GM18858 (cell line): Measurements from ENCODE around the gene PNPO.

Experiments used
- ATAC-seq: cut with Tn5 transposase; IDR thresholded peaks from one replicate; pipeline ENCODE4 v1.9.1; 2021; ENCODE audit not compliant: unreplicated experiment

Gene PNPO

DNA sequence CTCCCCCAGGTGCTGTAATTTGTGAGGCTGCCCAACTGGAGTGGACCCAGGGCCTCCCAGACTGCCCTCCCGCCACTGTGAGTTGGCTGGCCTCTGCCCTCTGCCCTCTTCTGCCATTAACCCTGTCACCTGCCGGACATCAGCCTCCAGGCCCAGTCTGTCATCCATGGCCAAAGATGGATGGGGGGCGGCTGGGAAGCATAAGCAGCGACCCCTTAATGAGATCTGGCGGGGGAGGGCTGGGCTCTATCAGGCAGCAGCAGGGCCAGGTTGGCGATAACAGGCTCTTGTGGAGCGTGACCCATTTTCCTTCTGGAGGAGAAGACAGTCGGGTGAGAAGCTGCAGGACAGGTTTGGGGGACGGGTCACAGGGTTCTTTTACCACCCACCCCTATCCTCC lies 54.8 kb downstream of the PNPO start:
- ATAC-seq, result no peak

DNA sequence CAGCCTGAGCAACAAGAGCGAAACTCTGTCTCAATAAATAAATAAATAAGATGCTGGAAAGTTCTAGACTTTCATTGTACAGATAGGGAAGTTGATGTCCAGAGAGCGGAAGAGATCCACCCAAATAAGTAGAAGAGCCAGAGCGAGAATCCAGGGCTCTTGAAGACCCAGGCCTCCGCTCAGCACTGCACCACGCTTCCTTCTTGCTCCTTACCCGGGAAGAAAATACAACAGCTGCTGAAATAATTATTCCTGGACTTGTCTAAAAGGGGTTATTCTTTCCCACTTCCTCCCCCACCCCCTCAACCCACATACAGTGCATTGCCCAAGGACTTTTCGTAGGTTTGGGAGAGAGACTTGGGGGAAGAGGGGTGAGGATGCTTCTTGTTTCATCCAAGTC lies 56.2 kb downstream of the PNPO start:
- no peak for ATAC-seq

DNA sequence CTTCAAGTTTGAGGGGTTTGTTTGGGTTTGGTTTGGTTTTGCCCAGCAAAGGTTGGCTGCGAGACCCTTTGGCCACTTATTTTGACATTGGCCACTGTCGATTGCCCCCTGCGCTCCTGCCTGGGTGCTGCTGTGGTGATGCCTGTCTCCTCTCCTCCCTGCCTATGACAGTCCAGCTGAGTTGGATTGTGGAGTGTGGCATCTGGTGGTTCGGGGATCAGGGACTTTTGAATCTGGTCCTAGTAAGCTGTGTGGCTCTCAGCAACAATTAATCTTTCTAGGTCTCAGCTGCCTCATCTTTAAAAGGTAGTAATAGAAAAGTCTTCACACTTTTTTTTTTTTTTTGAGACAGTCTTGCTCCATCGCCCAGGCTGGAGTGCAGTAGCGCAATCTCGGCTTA lies 56.7 kb downstream of the PNPO start:
- no peak for ATAC-seq
